SK-N-SH (cell line): ENCODE measurements around the gene PREB. TPM values are rescaled to one million over a fixed set of nuclear protein-coding genes. Genes with fewer than 3 reads are reported as not detected.

Experiments used
- CTCF ChIA-PET: fragments of 300-600, 350-600 bp; formaldehyde crosslinking; extraction: SDS; loops from one replicate; lab custom pipeline; 2021; lab: Yijun Ruan, JAX
- POLR2A ChIA-PET: fragments of 350-600 bp; sonication (Branson Sonifier 250); formaldehyde crosslinking; extraction: SDS; loops from one replicate; lab custom pipeline; 2020; ENCODE audit warnings: antibody characterized with exemption, inconsistent platforms; lab: Yijun Ruan, JAX
- DNase-seq: peaks from one replicate; pipeline ENCODE4 v3.0.0; 2012
- H2AFZ ChIP-seq: fragments of 200-600 bp; sonication (generic); 2 replicates; pipeline ENCODE4 v1.8.1; 2016; ENCODE audit warnings: antibody characterized with exemption, mild to moderate bottlenecking, low read depth
- H3F3A ChIP-seq: fragments of 200-600 bp; sonication (generic); replicated peaks from 2 replicates; pipeline ENCODE3; 2016; ENCODE audit warnings: antibody characterized with exemption, mild to moderate bottlenecking; ENCODE audit not compliant: insufficient read depth
- H3K27ac ChIP-seq, 2 experiments: fragments of 200-500 bp in 1 of 2; fragments of 200-600 bp in 1 of 2; sonication (Bioruptor generic) in 1 of 2; sonication (generic), shearing (Covaris generic) in 1 of 2; 2 replicates each; pipeline versions ENCODE4 v1.5.1 to v1.6.1; 2014 to 2016; ENCODE audit warnings: low read depth in 2 of 2, inconsistent platforms in 1 of 2, low read length in 1 of 2, mild to moderate bottlenecking in 1 of 2, mixed read lengths in 1 of 2
- H3K27me3 ChIP-seq: fragments of 200-600 bp; sonication (generic), shearing (Covaris generic); 2 replicates; pipeline ENCODE4 v1.6.1; 2016; ENCODE audit warnings: mixed run types; ENCODE audit not compliant: insufficient read depth
- H3K36me3 ChIP-seq, 2 experiments: fragments of 200-500 bp in 1 of 2; fragments of 200-600 bp in 1 of 2; sonication (Bioruptor generic) in 1 of 2; sonication (generic) in 1 of 2; replicated peaks in 1 of 2; 2 replicates each; pipeline versions ENCODE3 to v1.5.1; 2014 to 2016; ENCODE audit warnings: low read length in 1 of 2, mild to moderate bottlenecking in 1 of 2; ENCODE audit not compliant: insufficient read depth in 2 of 2, control insufficient read depth in 1 of 2
- H3K4me1 ChIP-seq, 2 experiments: fragments of 200-500 bp in 1 of 2; fragments of 200-600 bp in 1 of 2; sonication (Bioruptor generic) in 1 of 2; sonication (generic), shearing (Covaris generic) in 1 of 2; 2 replicates each; pipeline versions ENCODE4 v1.5.1 to v1.6.1; 2014 to 2016; ENCODE audit warnings: low read depth in 1 of 2, low read length in 1 of 2, mixed run types in 1 of 2; ENCODE audit not compliant: insufficient read depth in 2 of 2, control insufficient read depth in 1 of 2
- H3K4me2 ChIP-seq: fragments of 200-600 bp; sonication (generic), shearing (Covaris generic); 2 replicates; pipeline ENCODE4 v1.6.1; 2017; ENCODE audit warnings: mixed run types
- H3K4me3 ChIP-seq, 2 experiments: fragments of 200-500 bp in 1 of 2; fragments of 200-600 bp in 1 of 2; sonication (Bioruptor generic) in 1 of 2; sonication (generic), shearing (Covaris generic) in 1 of 2; 2 replicates each; pipeline versions ENCODE4 v1.5.1 to v1.8.1; 2014 to 2016; ENCODE audit warnings: low read depth in 2 of 2, inconsistent platforms in 1 of 2, low read length in 1 of 2, mild to moderate bottlenecking in 1 of 2, mixed read lengths in 1 of 2, moderate library complexity in 1 of 2
- H3K79me2 ChIP-seq: fragments of 200-600 bp; sonication (generic); 2 replicates; pipeline ENCODE4 v1.8.1; 2017; ENCODE audit warnings: mild to moderate bottlenecking; ENCODE audit not compliant: insufficient read depth
- H3K9ac ChIP-seq: fragments of 200-600 bp; sonication (generic); 2 replicates; pipeline ENCODE4 v1.6.1; 2017; ENCODE audit warnings: mixed run types
- H3K9me2 ChIP-seq: fragments of 200-600 bp; sonication (generic); 2 replicates; pipeline ENCODE4 v1.6.1; 2017; ENCODE audit warnings: mixed run types
- H3K9me3 ChIP-seq: fragments of 200-600 bp; sonication (generic); 2 replicates; pipeline ENCODE4 v1.6.1; 2017; ENCODE audit warnings: mixed run types, mild to moderate bottlenecking, moderate library complexity
- H4K20me1 ChIP-seq: fragments of 200-600 bp; sonication (generic); 2 replicates; pipeline ENCODE4 v1.6.1; 2017; ENCODE audit warnings: mild to moderate bottlenecking, mixed run types; ENCODE audit not compliant: insufficient read depth
- EZH2phosphoT487 ChIP-seq: fragments of 200-600 bp; sonication (generic); IDR thresholded peaks from 2 replicates; pipeline ENCODE4 v1.6.1; 2017; ENCODE audit warnings: low read depth, mixed run types, mild to moderate bottlenecking, antibody characterized with exemption, moderate library complexity, borderline replicate concordance
- FOXJ3 ChIP-seq: sonication (generic); formaldehyde crosslinking; IDR thresholded peaks from 2 replicates; pipeline ENCODE4 v1.5.1; 2020; ENCODE audit warnings: mild to moderate bottlenecking, missing genetic modification reagents
- FOXM1 ChIP-seq: IDR thresholded peaks from 2 replicates; pipeline ENCODE4 v1.4.0; 2012; ENCODE audit warnings: low read depth, mild to moderate bottlenecking
- POLR2AphosphoS5 ChIP-seq: IDR thresholded peaks from 2 replicates; pipeline ENCODE4 v1.6.1; 2012; ENCODE audit warnings: low read depth, low read length
- RCOR1 ChIP-seq: fragments of 150-350 bp; IDR thresholded peaks from 2 replicates; pipeline ENCODE4 v1.6.1; 2017; ENCODE audit warnings: antibody characterized with exemption, low read length
- REST ChIP-seq: IDR thresholded peaks from 2 replicates; pipeline ENCODE4 v1.6.1; 2012; ENCODE audit warnings: mild to moderate bottlenecking, low read depth, low read length, moderate library complexity
- TAF1 ChIP-seq: IDR thresholded peaks from 2 replicates; pipeline ENCODE4 v1.6.1; 2012; ENCODE audit warnings: low read depth, mild to moderate bottlenecking, low read length, moderate library complexity, borderline replicate concordance
- USF2 ChIP-seq: fragments of 150-350 bp; IDR thresholded peaks from 2 replicates; pipeline ENCODE4 v1.6.1; 2017; ENCODE audit warnings: antibody characterized with exemption, low read length, low read depth, borderline replicate concordance
- WGBS: methylation state at CpG from one replicate; pipeline ENCODE4 v1.1.6; 2017; ENCODE audit warnings: low lambda C conversion rate; 5-methylcytosine and 5-hydroxymethylcytosine counted together
- polyA plus RNA-seq, 3 experiments: library from polyadenylated mRNA; depleted of rRNA; stranded (reverse); fragments of >200 nt; gene quantifications; 2 replicates each; pipeline ENCODE4 v1.2.3, GENCODE V29; 2012
- TF ChIP-seq, protein P1 (sequence below): IDR thresholded peaks from 2 replicates; pipeline ENCODE4 v1.4.0; 2012; ENCODE audit warnings: low read depth, borderline replicate concordance

PREB gene
- polyA plus RNA-seq, 1 of the 3 experiments (the other 2 are of a cell fraction): 47.9 TPM

- TF ChIP-seq USF2 (no peak), TAF1 (no peak), POLR2AphosphoS5 (no peak), EZH2phosphoT487 (no peak), FOXM1 (no peak), FOXJ3 (CRISPR knock-in tag) (no peak)
- TF ChIP-seq, protein P1, sequence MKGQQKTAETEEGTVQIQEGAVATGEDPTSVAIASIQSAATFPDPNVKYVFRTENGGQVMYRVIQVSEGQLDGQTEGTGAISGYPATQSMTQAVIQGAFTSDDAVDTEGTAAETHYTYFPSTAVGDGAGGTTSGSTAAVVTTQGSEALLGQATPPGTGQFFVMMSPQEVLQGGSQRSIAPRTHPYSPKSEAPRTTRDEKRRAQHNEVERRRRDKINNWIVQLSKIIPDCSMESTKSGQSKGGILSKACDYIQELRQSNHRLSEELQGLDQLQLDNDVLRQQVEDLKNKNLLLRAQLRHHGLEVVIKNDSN: no peak
These were observed 5.5 kb downstream of the PREB start (continued) for GRCh38 chr2:27128668-27129571.

DNA sequence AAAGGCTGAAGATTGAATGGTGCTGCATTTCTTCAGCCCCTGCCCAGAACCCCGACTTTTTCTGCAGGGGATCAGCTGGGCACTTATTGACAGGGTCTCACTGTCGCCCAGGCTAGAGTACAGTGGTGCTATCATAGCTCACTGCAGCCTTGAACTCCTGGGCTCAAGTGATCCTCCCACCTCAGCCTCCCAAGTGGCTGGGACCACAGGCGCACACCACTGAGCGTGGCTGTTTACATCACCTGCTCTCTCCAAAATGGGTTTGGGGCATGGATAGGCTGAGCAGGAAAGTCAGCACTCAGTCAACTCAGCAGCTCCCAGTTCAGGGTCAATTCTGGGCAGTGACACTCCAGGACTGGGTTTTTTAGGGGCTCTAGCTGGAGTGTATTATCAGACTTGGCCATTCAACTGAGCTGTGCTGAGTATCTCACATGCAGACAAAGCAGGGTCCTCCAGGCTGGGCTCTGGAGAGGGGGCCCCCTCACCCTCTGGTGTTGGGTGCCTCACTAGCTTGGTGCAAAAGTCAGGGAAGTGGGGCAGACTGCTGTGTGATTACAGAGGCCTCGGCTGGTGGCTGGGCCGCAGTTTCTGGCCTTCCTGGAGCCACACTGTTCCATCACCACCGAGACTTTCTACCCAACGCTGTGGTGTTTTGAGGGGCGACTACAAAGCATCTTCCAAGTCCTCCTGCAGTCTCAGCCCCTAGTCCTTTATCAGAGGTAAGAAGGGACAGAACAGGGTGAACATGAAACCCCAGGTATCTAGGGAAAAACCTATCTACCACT, 6.4 kb downstream of the PREB start:
- no peak overlapping the region for H3K4me2 ChIP-seq
- H3K4me1 ChIP-seq: peaks cover 3 to 15% of the 10 kb centered on the region in 2 experiments; a peak in 2 of 4 replicates
- peaks cover 9% of the 10 kb centered on the region for H3K79me2 ChIP-seq
- no peak overlapping the region for H3K27ac ChIP-seq
- H3K27me3 ChIP-seq: no peaks in the 10 kb centered on the region
- TF ChIP-seq RCOR1 (no peak), REST (no peak)
- no peak overlapping the region for H2AFZ ChIP-seq
- POLR2A ChIA-PET: no interaction called here
- peaks cover 9 to 32% of the 10 kb centered on the region in 2 experiments for H3K36me3 ChIP-seq
- no peaks in the 10 kb centered on the region for H3K9me2 ChIP-seq
- DNase-seq: no peak
- CTCF ChIA-PET: interaction anchor here (1.0 to 1.4 kb wide), 4 partner anchors 32 to 175 kb away, joined by 3 to 6 read pairs (median 4); no protein-coding TSS in a partner anchor
- peaks cover 4% of the 10 kb centered on the region; the same call in 1 of the 2 replicates for H4K20me1 ChIP-seq
- WGBS: 84% methylated on average over 9 of the region's 9 CpGs
- H3K9ac ChIP-seq: no peak overlapping the region
- H3K9me3 ChIP-seq: no peaks in the 10 kb centered on the region
- no peaks in the 10 kb centered on the region for H3F3A ChIP-seq
- H3K4me3 ChIP-seq: no peak overlapping the region
